Measurements from ENCODE around the gene INPP1.

INPP1 gene

DNA sequence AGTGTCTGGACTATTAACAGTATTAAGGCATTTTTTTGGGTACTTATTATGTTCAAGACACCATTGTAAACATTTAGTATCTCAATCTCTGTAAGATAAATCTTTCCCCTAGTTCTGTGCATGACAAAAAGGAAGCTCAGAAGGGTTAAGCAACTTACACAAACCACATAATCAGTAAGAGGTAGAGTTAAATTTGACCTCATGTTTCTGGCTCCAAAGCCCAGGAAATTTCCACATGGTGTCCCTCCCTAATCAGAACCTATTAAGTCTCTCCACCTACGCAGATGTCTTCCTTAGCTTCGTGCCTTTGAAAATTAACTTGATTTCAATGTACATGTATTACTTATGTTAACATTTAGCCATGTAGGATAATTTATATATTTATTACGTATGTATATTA is 66.8 kb downstream of the INPP1 start:
- no peak for DNase-seq

DNA sequence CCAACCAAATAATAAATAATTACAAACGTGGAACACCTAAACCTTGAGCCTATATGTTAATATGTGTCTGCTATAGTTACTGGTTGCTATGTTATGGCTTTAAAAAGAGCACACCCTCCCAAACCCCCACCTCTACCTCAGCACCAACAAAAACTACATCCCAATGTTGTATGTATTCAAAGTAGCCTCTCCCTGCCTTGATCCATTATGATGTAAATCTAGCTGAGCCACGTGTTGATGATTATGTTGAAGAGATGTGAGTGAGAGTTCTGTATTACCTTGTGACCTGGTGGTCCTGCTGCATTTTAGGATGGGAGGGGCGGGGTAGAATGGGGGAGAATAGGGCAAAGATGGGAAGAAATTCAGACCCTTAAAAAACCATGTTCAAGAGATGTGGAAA is 69.6 kb downstream of the INPP1 start:
- DNase-seq: no peak

DNA sequence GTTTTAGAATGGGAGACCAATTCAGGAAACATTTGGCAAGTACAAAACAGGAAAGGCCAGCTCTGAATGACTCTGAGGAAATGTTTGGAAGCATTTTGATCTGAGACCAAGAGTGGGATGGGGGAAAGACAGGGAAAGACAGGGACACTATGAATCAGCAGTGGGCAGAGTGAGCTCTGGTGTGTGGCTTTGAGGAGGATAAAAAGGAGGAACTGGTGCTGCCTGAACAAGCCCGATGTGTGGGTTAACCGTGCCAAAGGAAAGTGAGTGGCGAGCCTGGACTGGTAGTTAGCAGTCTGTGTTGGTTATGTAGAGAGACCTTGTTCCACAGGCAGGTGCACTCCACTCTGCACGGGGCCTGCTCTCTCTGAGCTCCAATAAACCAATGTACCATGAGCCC is 70.0 kb downstream of the INPP1 start:
- DNase-seq: no peak

DNA sequence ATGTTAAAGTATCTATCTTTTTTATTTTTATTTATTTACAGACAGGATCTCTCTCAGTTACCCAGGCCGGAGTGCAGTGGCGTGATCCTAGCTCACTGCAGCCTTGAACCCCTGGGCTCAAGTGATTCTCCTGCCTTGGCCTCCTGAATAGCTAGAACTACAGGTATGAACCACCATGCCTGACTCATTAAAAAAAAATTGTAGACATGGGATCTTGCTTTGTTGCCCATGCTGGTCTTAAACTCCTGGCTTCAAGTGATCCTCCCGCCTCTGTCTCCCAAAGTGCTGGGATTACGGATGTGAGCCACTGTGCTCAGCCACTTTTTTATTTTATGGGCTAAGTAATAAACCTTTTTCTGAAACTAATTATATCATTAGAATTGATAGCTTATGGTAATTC is 71.9 kb downstream of the INPP1 start:
- no peak for DNase-seq

DNA sequence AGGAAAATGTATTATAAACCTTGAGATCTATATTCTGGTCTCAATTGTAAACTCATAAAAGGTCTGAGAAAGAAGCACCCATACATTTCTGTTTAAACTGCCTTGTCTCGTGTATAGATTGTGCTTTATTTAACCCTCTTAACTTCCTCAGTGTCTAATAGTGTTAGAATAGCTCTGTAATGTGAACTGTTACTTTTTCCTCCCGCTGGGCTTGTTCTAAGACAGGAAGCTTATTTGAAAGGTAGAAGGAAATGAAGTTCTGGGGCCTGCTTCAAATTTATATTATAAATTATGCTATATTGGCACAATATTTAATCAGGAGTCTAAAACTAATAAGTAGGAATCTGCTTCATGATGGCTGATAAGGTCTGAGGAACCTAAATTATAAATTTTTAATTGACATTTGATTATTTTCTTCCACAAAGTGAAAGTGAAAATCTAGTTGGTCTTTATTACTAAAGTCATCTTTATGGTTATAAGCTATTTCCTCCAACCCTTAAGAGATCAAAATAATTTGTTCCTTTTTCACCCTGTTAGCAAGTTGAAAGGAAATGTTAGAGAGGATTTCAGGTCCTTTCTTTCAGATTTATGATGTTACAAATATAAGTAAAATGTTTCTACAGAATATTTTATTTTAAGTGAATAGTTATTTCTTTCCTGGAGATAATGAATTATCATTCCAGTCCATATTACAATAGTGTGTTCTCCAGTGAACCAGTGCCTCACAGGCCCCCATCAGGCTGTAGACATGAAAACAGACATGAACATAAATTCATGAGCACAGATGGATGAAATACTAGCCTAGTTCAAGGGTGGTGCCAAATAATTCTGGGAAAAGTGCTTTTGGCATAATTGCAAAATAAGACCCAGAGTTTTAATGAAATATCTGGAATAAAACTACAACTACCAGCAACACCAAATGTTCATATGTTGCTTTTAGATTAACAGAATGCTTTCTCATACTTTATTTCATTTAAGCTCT is 72.7 kb downstream of the INPP1 start:
- peak; percentile 22 for DNase-seq

DNA sequence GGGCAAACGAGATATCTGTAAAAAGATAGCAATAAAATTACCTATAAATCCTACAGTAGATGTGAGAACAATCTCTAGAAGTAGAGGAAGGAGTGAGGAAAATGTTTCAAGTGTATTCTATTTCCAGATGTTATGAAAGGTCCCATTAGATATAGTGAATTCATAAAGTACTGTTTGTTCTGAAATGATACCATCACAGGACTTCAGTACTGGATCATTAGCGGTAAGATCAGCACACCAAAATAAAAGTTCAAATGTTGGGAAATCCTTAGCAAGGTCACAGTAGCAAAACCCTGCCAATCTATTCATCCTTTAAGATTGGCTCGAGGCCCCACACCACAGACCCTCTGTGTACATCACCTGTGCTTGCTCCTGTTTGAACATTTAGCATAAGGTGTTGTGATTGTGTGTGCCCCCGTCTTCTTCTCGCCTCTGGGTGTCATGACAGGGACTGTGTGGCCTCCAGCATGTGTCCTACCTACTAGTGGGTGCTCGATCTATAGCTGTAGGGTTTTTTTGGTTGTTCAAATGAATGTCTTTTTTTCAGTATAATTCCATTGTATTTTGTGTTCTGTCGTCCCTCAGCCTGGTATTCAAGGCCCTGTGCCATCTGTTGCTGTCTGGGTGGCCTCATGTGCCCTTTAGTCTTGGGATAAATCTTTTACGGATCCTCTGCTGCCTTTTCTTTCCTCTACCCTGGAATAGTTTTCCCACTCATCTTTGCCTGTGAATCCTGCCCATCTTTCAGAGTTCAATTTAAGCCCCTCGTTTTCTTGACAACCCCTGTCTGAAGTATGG is 73.9 kb downstream of the INPP1 start:
- no peak for DNase-seq

DNA sequence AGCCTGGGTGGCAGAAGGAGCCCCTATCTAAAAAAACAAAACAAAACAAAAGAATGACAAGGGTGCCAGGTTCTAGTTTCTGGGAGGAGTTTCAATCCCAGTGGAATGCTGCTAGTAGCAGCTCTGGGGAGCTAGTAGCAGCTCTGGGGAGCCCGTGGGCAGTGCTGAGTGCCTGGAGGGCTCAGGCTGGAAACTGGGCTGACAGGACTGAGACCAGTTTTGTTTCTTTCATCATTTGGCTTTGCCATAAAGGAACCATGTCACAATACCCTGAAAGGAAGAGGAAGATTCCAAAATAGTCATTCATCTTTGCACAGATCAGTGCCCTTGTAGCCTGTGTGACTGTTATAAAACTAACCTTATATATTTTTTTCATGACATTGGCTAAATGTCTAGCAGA is 75.3 kb downstream of the INPP1 start:
- no peak for DNase-seq

DNA sequence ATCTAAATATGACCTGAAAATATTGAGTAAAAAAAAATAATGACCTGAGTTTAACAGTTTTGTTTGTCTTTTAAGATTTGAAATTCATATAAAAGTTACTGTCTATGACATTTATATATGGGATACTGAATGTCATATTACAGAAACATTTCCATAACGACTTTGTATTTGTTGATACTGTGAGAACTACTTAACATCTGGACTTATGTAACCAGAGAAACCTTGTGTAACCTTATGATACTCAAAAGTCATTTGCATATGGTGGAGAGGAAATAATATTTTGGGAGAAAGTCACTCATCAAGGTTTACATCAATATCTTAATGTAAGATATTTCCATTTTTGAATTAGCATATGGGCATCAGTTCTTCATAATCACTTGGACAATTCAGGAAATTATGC is 77.4 kb downstream of the INPP1 start:
- no peak for DNase-seq
